Measurements from ENCODE around the gene GALK2. TPM values are rescaled to one million over a fixed set of nuclear protein-coding genes. Genes with fewer than 3 reads are reported as not detected.

The GALK2 gene
- total RNA-seq, 3 donors from 2014 or later, result 26.2 to 69.5 (median 64.1) TPM

DNA sequence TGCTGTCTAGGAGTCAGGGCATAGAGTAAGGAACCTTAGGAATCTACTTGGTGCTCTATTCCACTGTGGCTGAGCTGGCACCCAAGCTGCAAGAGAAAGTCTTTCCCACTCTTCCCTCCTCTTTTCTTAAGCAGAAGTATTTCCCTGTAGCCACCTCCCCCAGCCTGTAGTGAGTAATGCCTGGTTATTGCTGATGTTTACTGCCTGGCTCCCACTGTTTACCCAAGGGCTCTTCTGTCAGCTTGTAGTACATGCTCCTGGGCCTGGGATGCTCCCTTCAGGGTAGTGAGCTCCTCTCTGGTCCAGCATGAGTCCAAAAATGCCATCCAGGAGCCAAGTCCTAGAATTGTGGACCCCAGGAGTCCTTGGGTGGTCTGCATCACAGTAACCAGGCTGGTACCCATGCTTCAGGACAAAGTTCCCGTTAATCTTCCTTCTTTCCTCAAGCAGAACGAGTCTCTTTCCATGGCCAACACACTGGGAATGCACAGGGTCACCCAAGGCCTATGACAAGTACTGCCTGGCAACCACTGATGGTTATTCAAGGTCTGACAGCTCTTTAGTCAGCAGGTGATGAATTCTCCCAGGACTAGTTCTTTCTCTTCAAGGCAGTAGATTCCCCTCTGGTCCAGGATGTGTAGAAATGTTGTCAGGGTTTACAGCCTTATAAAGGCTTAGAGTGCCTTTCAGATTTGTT, 17.6 kb downstream of the GALK2 start:
- H3K27ac ChIP-seq, result no peak overlapping the region
- DNase-seq (ENCODE audit: low spot score in 2 of 2), result no peak
- H3K36me3 ChIP-seq, result no peaks in the 10 kb centered on the region
- intact Hi-C loops (cut with DNase I; ENCODE audit: low total_unique reads), result no loop called here
- H3K9me3 ChIP-seq, result no peaks in the 10 kb centered on the region
- TF ChIP-seq, protein P1, sequence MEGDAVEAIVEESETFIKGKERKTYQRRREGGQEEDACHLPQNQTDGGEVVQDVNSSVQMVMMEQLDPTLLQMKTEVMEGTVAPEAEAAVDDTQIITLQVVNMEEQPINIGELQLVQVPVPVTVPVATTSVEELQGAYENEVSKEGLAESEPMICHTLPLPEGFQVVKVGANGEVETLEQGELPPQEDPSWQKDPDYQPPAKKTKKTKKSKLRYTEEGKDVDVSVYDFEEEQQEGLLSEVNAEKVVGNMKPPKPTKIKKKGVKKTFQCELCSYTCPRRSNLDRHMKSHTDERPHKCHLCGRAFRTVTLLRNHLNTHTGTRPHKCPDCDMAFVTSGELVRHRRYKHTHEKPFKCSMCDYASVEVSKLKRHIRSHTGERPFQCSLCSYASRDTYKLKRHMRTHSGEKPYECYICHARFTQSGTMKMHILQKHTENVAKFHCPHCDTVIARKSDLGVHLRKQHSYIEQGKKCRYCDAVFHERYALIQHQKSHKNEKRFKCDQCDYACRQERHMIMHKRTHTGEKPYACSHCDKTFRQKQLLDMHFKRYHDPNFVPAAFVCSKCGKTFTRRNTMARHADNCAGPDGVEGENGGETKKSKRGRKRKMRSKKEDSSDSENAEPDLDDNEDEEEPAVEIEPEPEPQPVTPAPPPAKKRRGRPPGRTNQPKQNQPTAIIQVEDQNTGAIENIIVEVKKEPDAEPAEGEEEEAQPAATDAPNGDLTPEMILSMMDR (IDR thresholded peaks at IDR 0.05), result no peak
- TF ChIP-seq POLR2AphosphoS5 (IDR thresholded peaks at IDR 0.05), result no peak
- no peak for TF ChIP-seq POLR2A (IDR thresholded peaks at IDR 0.05)
- no peak overlapping the region for H3K4me3 ChIP-seq
- H3K4me1 ChIP-seq, result no peaks in the 10 kb centered on the region
- H3K27me3 ChIP-seq, result no peaks in the 10 kb centered on the region

DNA sequence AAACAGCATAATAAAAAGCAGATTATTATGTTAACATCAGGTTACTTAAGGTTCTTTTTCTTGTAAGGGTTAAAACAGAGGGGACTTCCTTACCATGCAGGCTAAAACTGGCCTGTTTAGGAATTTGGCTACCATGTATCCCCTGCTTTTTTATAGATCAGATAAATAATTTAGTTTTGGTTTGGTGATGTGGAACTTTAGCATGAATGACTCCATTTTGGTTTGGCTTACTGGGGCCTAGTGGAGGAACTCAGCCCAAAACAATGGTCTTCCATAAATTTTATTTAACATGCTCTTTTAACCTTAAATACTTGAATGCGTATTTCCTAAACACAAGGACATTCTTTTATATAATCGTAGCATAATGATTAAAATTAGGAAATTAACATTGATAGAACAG, 18.9 kb downstream of the GALK2 start:
- no peaks in the 10 kb centered on the region for H3K4me1 ChIP-seq
- intact Hi-C loops (cut with DNase I; ENCODE audit: low total_unique reads), result no loop called here
- H3K27ac ChIP-seq, result no peak overlapping the region
- H3K4me3 ChIP-seq, result no peak overlapping the region
- no peaks in the 10 kb centered on the region for H3K36me3 ChIP-seq
- H3K9me3 ChIP-seq, result no peaks in the 10 kb centered on the region
- TF ChIP-seq POLR2A (IDR thresholded peaks at IDR 0.05) (no peak), POLR2AphosphoS5 (IDR thresholded peaks at IDR 0.05) (no peak)
- TF ChIP-seq, protein P1 (IDR thresholded peaks at IDR 0.05), result no peak
- no peaks in the 10 kb centered on the region for H3K27me3 ChIP-seq
- DNase-seq (ENCODE audit: low spot score in 2 of 2), result no peak

DNA sequence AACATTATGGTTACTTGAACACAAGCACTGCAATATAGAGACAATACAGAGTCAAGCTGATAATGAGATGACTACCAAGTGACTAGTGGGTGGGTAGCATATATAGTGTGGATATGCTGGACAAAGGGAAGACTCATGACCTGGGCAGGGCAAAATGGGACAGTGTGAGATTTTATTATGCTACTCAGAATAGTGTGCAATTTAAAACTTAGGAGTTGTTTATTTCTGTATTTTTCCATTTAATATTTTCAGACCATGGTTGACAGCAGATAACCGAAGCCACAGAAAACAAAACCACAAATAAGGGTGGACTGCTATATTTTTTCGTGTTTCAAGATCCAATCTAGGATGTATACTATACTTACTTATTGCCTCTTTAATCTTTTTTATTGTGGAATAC, 19.6 kb downstream of the GALK2 start:
- TF ChIP-seq POLR2A (IDR thresholded peaks at IDR 0.05) (no peak), POLR2AphosphoS5 (IDR thresholded peaks at IDR 0.05) (no peak)
- no peaks in the 10 kb centered on the region for H3K4me1 ChIP-seq
- intact Hi-C loops (cut with DNase I; ENCODE audit: low total_unique reads), result no loop called here
- H3K27ac ChIP-seq, result no peak overlapping the region
- no peaks in the 10 kb centered on the region for H3K36me3 ChIP-seq
- no peak for DNase-seq (ENCODE audit: low spot score in 2 of 2)
- no peaks in the 10 kb centered on the region for H3K27me3 ChIP-seq
- no peak overlapping the region for H3K4me3 ChIP-seq
- no peaks in the 10 kb centered on the region for H3K9me3 ChIP-seq

- DNase-seq (ENCODE audit: low spot score in 2 of 2), result no peak
These were observed 20.5 kb downstream of the GALK2 start for GRCh38 chr15:49190586-49190985.

GRCh38 chr15:49191892-49192291, 21.8 kb downstream of the GALK2 start:
- TF ChIP-seq POLR2AphosphoS5 (IDR thresholded peaks at IDR 0.05) (no peak), POLR2A (IDR thresholded peaks at IDR 0.05) (no peak)
- TF ChIP-seq, protein P1 (IDR thresholded peaks at IDR 0.05), result no peak
- no peak overlapping the region for H3K27ac ChIP-seq

More at GRCh38 chr15:49190586-49190985, 20.5 kb downstream of the GALK2 start:
- Histone ChIP-seq H3K27ac (no peak overlapping the region), H3K4me3 (no peak overlapping the region), H3K4me1 (no peaks in the 10 kb centered on the region), H3K9me3 (no peaks in the 10 kb centered on the region), H3K36me3 (no peaks in the 10 kb centered on the region), H3K27me3 (no peaks in the 10 kb centered on the region)
- TF ChIP-seq, protein P1 (IDR thresholded peaks at IDR 0.05), result no peak
- TF ChIP-seq POLR2AphosphoS5 (IDR thresholded peaks at IDR 0.05) (no peak), POLR2A (IDR thresholded peaks at IDR 0.05) (no peak)
- intact Hi-C loops (cut with DNase I; ENCODE audit: low total_unique reads), result no loop called here

More at GRCh38 chr15:49191892-49192291, 21.8 kb downstream of the GALK2 start:
- no peak for DNase-seq (ENCODE audit: low spot score in 2 of 2)
- no peaks in the 10 kb centered on the region for H3K27me3 ChIP-seq
- no peaks in the 10 kb centered on the region for H3K4me1 ChIP-seq
- no peak overlapping the region for H3K4me3 ChIP-seq
- H3K36me3 ChIP-seq, result no peaks in the 10 kb centered on the region
- intact Hi-C loops (cut with DNase I; ENCODE audit: low total_unique reads), result no loop called here
- no peaks in the 10 kb centered on the region for H3K9me3 ChIP-seq

Measured in breast epithelium (tissue), 4 donors.